H9 (cell line): ENCODE results near the gene TAOK3. TPM values are rescaled to one million over a fixed set of nuclear protein-coding genes. Genes with fewer than 3 reads are reported as not detected.

Experiments used
- DNase-seq: peaks from one replicate; pipeline ENCODE4 v3.0.0-alpha.2; 2017
- H2AFZ ChIP-seq: one replicate; pipeline ENCODE4 v1.6.1; 2013; ENCODE audit warnings: mild to moderate bottlenecking, low read length, control low read depth, moderate library complexity
- H2AK5ac ChIP-seq: 2 replicates; pipeline ENCODE4 v1.6.1; 2013; ENCODE audit warnings: low read length, control low read depth, mixed read lengths; ENCODE audit not compliant: insufficient read length
- H2BK120ac ChIP-seq: one replicate; pipeline ENCODE4 v1.6.1; 2013; ENCODE audit warnings: low read depth, mild to moderate bottlenecking, low read length, control low read depth, inconsistent platforms; ENCODE audit not compliant: poor library complexity, severe bottlenecking
- H2BK12ac ChIP-seq: 2 replicates; pipeline ENCODE4 v1.6.1; 2013; ENCODE audit warnings: low read length, control low read depth, mixed read lengths, low read depth; ENCODE audit not compliant: insufficient read length
- H2BK15ac ChIP-seq: 2 replicates; pipeline ENCODE4 v1.6.1; 2013; ENCODE audit warnings: low read depth, low read length, control low read depth
- H2BK20ac ChIP-seq: one replicate; pipeline ENCODE4 v1.6.1; 2013; ENCODE audit warnings: low read depth, mild to moderate bottlenecking, low read length, control low read depth, inconsistent platforms; ENCODE audit not compliant: poor library complexity, severe bottlenecking
- H2BK5ac ChIP-seq: 2 replicates; pipeline ENCODE4 v1.6.1; 2013; ENCODE audit warnings: low read length, control low read depth, mixed read lengths; ENCODE audit not compliant: insufficient read length
- H3K14ac ChIP-seq: 2 replicates; pipeline ENCODE4 v1.6.1; 2013; ENCODE audit warnings: low read length, control low read depth; ENCODE audit not compliant: insufficient read depth
- H3K18ac ChIP-seq: 2 replicates; pipeline ENCODE4 v1.6.1; 2013; ENCODE audit warnings: low read depth, mild to moderate bottlenecking, mixed read lengths, low read length, control low read depth; ENCODE audit not compliant: insufficient read length
- H3K23ac ChIP-seq: 2 replicates; pipeline ENCODE4 v1.6.1; 2013; ENCODE audit warnings: low read length, control low read depth, mixed read lengths, low read depth; ENCODE audit not compliant: insufficient read length
- H3K23me2 ChIP-seq: 2 replicates; pipeline ENCODE4 v1.6.1; 2013; ENCODE audit warnings: low read depth, mild to moderate bottlenecking, mixed read lengths, low read length, control low read depth; ENCODE audit not compliant: insufficient read length, poor library complexity, severe bottlenecking
- H3K27ac ChIP-seq: 2 replicates; pipeline ENCODE4 v1.5.1; 2013; ENCODE audit warnings: low read length, control low read depth, mixed read lengths, low read depth; ENCODE audit not compliant: insufficient read length
- H3K27me3 ChIP-seq: 2 replicates; pipeline ENCODE4 v1.6.1; 2013; ENCODE audit warnings: low read length, control low read depth, inconsistent platforms; ENCODE audit not compliant: insufficient read depth
- H3K4ac ChIP-seq: 2 replicates; pipeline ENCODE4 v1.6.1; 2013; ENCODE audit warnings: low read depth, mild to moderate bottlenecking, control low read depth, inconsistent platforms, low read length, moderate library complexity
- H3K4me1 ChIP-seq: 2 replicates; pipeline ENCODE4 v1.6.1; 2013; ENCODE audit warnings: low read length, control low read depth, inconsistent platforms; ENCODE audit not compliant: insufficient read depth
- H3K4me2 ChIP-seq: 2 replicates; pipeline ENCODE4 v1.6.1; 2013; ENCODE audit warnings: low read length, control low read depth, mixed read lengths; ENCODE audit not compliant: insufficient read length, insufficient read depth
- H3K56ac ChIP-seq: 2 replicates; pipeline ENCODE4 v1.6.1; 2013; ENCODE audit warnings: low read depth, mild to moderate bottlenecking, mixed read lengths, low read length, control low read depth; ENCODE audit not compliant: insufficient read length
- H3K79me1 ChIP-seq: 2 replicates; pipeline ENCODE4 v1.6.1; 2013; ENCODE audit warnings: low read depth, mild to moderate bottlenecking, moderate library complexity, low read length, control low read depth, inconsistent platforms; ENCODE audit not compliant: insufficient read depth, poor library complexity, severe bottlenecking
- H3K79me2 ChIP-seq: 2 replicates; pipeline ENCODE4 v1.6.1; 2013; ENCODE audit warnings: low read length, control low read depth, inconsistent platforms; ENCODE audit not compliant: insufficient read depth
- H3K9ac ChIP-seq: 2 replicates; pipeline ENCODE4 v1.6.1; 2013; ENCODE audit warnings: low read length, control low read depth, mixed read lengths; ENCODE audit not compliant: insufficient read length; ENCODE audit errors: extremely low read depth
- H3K9me3 ChIP-seq: one replicate; pipeline ENCODE4 v1.6.1; 2013; ENCODE audit warnings: low read depth, low read length, inconsistent platforms; ENCODE audit not compliant: control insufficient read depth
- H3T11ph ChIP-seq: one replicate; pipeline ENCODE4 v1.6.1; 2013; ENCODE audit warnings: mild to moderate bottlenecking, low read length, control low read depth, inconsistent platforms
- H4K20me1 ChIP-seq: one replicate; pipeline ENCODE4 v1.6.1; 2013; ENCODE audit not compliant: control insufficient read depth, insufficient read length, insufficient read depth
- H4K5ac ChIP-seq: 2 replicates; pipeline ENCODE4 v1.6.1; 2013; ENCODE audit warnings: low read depth, mild to moderate bottlenecking, mixed read lengths, low read length, control low read depth; ENCODE audit not compliant: insufficient read length
- H4K8ac ChIP-seq: replicated peaks from 2 replicates; pipeline ENCODE4 v1.6.1; 2013; ENCODE audit warnings: low read length, control low read depth, mixed read lengths, low read depth; ENCODE audit not compliant: insufficient read length
- H4K91ac ChIP-seq: 2 replicates; pipeline ENCODE4 v1.6.1; 2013; ENCODE audit warnings: low read depth, mild to moderate bottlenecking, moderate library complexity, mixed read lengths, low read length, control low read depth; ENCODE audit not compliant: insufficient read length
- H3K27ac Mint-ChIP-seq, 3 experiments: 2 replicates in 2 of 3; 3 replicates in 1 of 3; pipeline ENCODE4 v1.8.0; 2020 to 2021; ENCODE audit warnings: mixed read lengths in 3 of 3, mild to moderate bottlenecking in 1 of 3, moderate library complexity in 1 of 3
- H3K27me3 Mint-ChIP-seq: 2 replicates; pipeline ENCODE4 v1.8.0; 2021; ENCODE audit warnings: low read depth, mild to moderate bottlenecking, moderate library complexity, mixed read lengths
- H3K36me3 Mint-ChIP-seq, 3 experiments: 2 replicates in 2 of 3; 3 replicates in 1 of 3; pipeline ENCODE4 v1.8.0; 2020 to 2021; ENCODE audit warnings: low read depth in 3 of 3, mixed read lengths in 3 of 3; ENCODE audit not compliant: insufficient read depth in 1 of 3
- H3K4me1 Mint-ChIP-seq, 2 experiments: 2 replicates each; pipeline ENCODE4 v1.8.0; 2020; ENCODE audit warnings: mixed read lengths in 2 of 2
- H3K4me3 Mint-ChIP-seq, 2 experiments: 2 replicates in 1 of 2; 3 replicates in 1 of 2; pipeline ENCODE4 v1.8.0; 2020 to 2021; ENCODE audit warnings: mild to moderate bottlenecking in 2 of 2, mixed read lengths in 2 of 2, moderate library complexity in 1 of 2
- H3K9me3 Mint-ChIP-seq, 2 experiments: 2 replicates in 1 of 2; 3 replicates in 1 of 2; pipeline ENCODE4 v1.8.0; 2020; ENCODE audit warnings: mild to moderate bottlenecking in 2 of 2, mixed read lengths in 2 of 2, moderate library complexity in 1 of 2
- WGBS: extraction: QIAGEN DNeasy Blood & Tissue Kit; methylation state at CpG from one replicate; pipeline ENCODE4 v1.1.7; 2013; ENCODE audit warnings: missing lambda C conversion rate, low lambda C conversion rate, mixed read lengths; ENCODE audit not compliant: insufficient read length; ENCODE audit errors: extremely low coverage; 5-methylcytosine and 5-hydroxymethylcytosine counted together
- total RNA-seq: library from RNA; stranded (reverse); gene quantifications from 2 replicates; pipeline ENCODE4 v1.2.1, GENCODE V29; 2021
- TF ChIP-seq, protein P1 (sequence below): fragments of 200-600 bp; sonication (generic); conservative IDR thresholded peaks from 3 replicates; pipeline ENCODE4 v1.8.0; 2021; ENCODE audit warnings: antibody characterized with exemption, mild to moderate bottlenecking

TAOK3 gene
- total RNA-seq, 1 experiment from 2014 or later = 5.2 TPM

DNA sequence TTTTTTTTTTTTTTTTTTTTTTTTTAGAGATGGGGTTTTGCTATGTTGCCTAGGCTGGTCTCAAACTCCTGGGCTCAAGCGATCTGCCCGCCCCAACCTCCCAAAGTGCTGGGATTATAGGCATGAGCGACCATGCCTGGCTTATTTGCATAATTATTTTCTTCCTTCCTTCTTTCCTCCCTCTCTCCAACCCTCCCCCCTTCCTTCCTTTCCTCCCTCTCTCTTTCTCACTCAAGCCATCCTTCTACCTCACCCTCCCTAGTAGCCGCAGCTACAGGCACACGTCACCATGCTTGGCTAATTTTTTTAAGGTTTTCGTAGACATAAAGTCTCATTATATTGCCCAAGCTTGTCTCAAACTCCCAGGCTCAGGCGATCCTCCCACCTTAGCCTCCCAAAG is 152.9 kb downstream of the TAOK3 start:
- H3K14ac ChIP-seq = no peak overlapping the region
- H4K20me1 ChIP-seq = no peaks in the 10 kb centered on the region
- no peak overlapping the region for H3K4ac ChIP-seq
- TF ChIP-seq, protein P1, sequence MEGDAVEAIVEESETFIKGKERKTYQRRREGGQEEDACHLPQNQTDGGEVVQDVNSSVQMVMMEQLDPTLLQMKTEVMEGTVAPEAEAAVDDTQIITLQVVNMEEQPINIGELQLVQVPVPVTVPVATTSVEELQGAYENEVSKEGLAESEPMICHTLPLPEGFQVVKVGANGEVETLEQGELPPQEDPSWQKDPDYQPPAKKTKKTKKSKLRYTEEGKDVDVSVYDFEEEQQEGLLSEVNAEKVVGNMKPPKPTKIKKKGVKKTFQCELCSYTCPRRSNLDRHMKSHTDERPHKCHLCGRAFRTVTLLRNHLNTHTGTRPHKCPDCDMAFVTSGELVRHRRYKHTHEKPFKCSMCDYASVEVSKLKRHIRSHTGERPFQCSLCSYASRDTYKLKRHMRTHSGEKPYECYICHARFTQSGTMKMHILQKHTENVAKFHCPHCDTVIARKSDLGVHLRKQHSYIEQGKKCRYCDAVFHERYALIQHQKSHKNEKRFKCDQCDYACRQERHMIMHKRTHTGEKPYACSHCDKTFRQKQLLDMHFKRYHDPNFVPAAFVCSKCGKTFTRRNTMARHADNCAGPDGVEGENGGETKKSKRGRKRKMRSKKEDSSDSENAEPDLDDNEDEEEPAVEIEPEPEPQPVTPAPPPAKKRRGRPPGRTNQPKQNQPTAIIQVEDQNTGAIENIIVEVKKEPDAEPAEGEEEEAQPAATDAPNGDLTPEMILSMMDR = no peak
- no peaks in the 10 kb centered on the region for H3K27me3 ChIP-seq
- H2AFZ ChIP-seq = no peak overlapping the region
- no peak overlapping the region for H2BK5ac ChIP-seq
- no CpG with 5 or more reads among the region's 7 CpGs for WGBS
- H2BK120ac ChIP-seq = no peak overlapping the region
- Mint-ChIP-seq H3K27ac (peak overlapping the region in 1 of 3 experiments; percentile 23; a peak in 1 of 7 replicates), H3K9me3 (no peaks in the 10 kb centered on the region), H3K36me3 (no peaks in the 10 kb centered on the region), H3K4me3 (no peak overlapping the region; a peak in 1 of 5 replicates), H3K27me3 (no peaks in the 10 kb centered on the region), H3K4me1 (peaks cover 0 to 3% of the 10 kb centered on the region in 2 experiments; a peak in 2 of 4 replicates)
- H2BK12ac ChIP-seq = no peak overlapping the region
- H3K9me3 ChIP-seq = no peaks in the 10 kb centered on the region
- H3K23me2 ChIP-seq = no peaks in the 10 kb centered on the region
- no peak overlapping the region for H3K27ac ChIP-seq
- H3K56ac ChIP-seq = no peak overlapping the region
- H3K79me2 ChIP-seq = no peaks in the 10 kb centered on the region
- H3K4me1 ChIP-seq = no peaks in the 10 kb centered on the region
- no peak for DNase-seq
- H3K4me2 ChIP-seq = no peak overlapping the region
- no peak overlapping the region for H2BK15ac ChIP-seq
- no peak overlapping the region for H4K5ac ChIP-seq
- H3K23ac ChIP-seq = no peak overlapping the region
- H3K79me1 ChIP-seq = no peaks in the 10 kb centered on the region
- H4K8ac ChIP-seq = no peak overlapping the region
- no peak overlapping the region for H4K91ac ChIP-seq
- H3K18ac ChIP-seq = no peak overlapping the region
- no peak overlapping the region for H3T11ph ChIP-seq
- H2AK5ac ChIP-seq = no peak overlapping the region
- no peak overlapping the region for H3K9ac ChIP-seq
- H2BK20ac ChIP-seq = no peak overlapping the region
